22Rv1 (cell line): ENCODE results near the gene GDI1.

Source experiments
- H3K27ac ChIP-seq: fragments of 450-650 bp; 2 replicates; pipeline ENCODE4 v1.5.1; 2017
- ZFX ChIP-seq: fragments of 450-650 bp; IDR thresholded peaks from 2 replicates; pipeline ENCODE4 v1.6.1; 2017; ENCODE audit warnings: antibody characterized with exemption, borderline replicate concordance
- TF ChIP-seq, protein P1 (sequence below): fragments of 450-650 bp; IDR thresholded peaks from 2 replicates; pipeline ENCODE4 v1.5.1; 2017; ENCODE audit warnings: mild to moderate bottlenecking

The GDI1 gene

DNA sequence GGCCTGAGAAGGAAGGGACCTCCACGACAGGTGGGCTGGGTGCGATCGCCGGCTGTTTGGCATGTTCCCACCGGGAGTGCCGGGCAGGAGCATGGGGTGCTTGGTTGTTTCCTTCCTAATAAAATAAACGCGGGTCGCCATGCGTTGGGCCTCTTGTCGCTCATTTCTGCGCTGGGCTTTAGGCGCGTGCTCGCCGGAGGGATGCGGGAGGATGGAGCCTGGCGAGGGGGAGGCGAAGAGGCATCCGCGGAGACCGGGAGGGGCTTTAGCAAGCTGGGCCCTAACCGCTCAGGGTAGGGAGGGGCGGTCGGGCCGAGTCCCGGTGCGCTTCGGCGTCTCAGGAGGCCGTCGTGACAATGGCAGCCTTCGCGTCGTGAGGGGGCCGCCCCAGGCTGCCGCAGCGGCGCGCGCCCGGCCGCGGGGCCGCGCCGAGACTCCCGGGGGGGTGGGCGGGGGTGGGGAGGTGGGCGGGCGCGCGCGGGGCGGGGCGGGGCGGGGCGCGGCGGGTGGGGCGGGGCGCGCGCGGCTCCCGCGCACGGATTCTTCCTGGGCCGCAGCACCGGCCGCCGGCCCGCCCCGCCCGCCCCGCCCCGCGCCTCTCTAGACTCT is 476 bp upstream of the GDI1 start:
- TF ChIP-seq, protein P1, sequence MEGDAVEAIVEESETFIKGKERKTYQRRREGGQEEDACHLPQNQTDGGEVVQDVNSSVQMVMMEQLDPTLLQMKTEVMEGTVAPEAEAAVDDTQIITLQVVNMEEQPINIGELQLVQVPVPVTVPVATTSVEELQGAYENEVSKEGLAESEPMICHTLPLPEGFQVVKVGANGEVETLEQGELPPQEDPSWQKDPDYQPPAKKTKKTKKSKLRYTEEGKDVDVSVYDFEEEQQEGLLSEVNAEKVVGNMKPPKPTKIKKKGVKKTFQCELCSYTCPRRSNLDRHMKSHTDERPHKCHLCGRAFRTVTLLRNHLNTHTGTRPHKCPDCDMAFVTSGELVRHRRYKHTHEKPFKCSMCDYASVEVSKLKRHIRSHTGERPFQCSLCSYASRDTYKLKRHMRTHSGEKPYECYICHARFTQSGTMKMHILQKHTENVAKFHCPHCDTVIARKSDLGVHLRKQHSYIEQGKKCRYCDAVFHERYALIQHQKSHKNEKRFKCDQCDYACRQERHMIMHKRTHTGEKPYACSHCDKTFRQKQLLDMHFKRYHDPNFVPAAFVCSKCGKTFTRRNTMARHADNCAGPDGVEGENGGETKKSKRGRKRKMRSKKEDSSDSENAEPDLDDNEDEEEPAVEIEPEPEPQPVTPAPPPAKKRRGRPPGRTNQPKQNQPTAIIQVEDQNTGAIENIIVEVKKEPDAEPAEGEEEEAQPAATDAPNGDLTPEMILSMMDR: no peak
- TF ChIP-seq ZFX: no peak
- peak overlapping the region; percentile 69 for H3K27ac ChIP-seq

DNA sequence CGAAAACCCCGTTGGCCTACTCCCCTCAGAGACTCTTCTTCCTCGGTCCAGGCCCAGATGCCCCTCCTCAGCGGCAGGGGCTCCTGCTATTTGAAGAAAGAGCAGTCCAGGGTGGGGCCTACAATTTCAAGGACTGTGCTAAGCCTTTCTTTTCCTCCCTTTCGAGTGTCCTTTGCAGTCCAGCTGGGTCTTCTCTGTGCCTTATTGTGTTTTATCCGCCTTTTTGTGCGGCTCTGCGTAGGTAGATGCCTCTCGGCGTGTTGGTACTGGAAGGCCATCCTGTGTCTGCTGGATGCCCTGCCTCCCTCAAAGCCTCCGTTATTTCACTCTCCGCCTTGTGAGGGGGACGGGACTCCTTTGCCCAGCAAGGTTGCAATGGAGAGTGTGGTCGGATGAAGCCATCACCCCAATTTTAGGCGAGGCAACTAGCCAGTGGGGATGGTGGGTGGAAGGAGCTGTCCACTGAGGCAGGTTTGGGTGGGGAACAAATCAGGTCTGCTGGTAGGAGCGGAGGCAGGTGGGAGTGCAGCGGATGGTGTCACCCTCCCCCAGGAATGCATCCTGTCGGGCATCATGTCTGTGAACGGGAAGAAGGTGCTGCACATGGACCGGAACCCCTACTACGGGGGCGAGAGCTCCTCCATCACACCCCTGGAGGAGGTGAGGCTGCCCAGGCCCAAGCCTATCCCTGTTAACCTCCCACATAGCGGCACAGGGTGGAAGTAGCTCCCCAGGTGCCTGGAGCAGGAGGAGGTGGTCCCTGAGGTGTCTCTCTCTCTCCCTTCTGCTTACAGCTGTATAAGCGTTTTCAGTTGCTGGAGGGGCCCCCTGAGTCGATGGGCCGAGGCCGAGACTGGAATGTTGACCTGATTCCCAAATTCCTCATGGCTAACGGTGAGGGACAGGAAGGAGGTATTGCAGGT is 1.3 kb downstream of the GDI1 start:
- H3K27ac ChIP-seq: peak overlapping the region; percentile 69

DNA sequence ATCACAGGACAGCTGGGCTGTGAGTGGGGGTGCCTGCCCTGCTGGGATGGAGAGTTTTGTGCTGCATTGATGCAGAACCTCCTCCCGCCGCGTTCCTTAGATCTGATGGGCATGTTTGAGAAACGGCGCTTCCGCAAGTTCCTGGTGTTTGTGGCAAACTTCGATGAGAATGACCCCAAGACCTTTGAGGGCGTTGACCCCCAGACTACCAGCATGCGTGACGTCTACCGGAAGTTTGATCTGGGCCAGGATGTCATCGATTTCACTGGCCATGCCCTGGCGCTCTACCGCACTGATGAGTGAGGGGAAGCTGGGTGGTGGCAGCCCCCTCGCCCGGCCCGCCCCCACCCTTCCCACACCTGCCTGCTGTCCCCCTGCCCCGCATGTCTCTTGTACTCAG is 2.9 kb downstream of the GDI1 start:
- H3K27ac ChIP-seq: no peak overlapping the region
- TF ChIP-seq ZFX: no peak
- TF ChIP-seq, protein P1: no peak

More for the DNA sequence above, 1.3 kb downstream of the GDI1 start:
- TF ChIP-seq, protein P1: no peak
- TF ChIP-seq ZFX: no peak

DNA sequence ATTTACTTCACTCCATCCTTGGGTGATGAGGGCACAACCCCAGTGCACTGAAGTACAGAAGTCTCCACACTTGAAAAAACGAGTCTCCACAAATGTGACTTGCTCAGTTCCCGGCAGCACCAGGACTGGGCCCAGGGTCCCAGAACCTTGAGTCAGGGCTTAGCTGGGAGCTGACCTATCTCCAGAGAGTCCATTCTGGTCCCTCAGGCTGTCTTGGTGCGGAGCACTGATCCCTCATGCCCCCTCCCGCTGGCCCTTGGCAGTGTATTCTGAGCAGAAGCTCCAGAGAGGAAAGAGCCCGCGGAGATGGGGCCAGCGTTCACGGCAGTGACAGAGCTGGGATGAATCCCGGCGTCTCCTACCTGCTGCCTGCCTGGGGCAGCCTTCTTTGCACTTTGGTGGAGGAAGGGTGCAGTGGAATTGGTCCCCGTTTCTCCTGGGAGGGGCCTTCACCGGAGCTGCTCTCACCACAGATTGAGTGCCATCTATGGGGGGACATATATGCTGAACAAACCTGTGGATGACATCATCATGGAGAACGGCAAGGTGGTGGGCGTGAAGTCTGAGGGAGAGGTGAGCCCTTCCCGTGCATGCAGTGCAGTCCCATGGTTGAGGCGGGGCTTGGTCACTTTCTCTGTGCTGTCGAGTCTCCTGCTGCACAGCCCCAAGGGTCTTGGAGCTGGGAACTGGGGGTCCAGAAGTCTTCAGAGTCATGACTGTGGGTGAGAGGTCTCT is 3.8 kb downstream of the GDI1 start:
- no peak for TF ChIP-seq ZFX
- TF ChIP-seq, protein P1: no peak
- no peak overlapping the region for H3K27ac ChIP-seq

DNA sequence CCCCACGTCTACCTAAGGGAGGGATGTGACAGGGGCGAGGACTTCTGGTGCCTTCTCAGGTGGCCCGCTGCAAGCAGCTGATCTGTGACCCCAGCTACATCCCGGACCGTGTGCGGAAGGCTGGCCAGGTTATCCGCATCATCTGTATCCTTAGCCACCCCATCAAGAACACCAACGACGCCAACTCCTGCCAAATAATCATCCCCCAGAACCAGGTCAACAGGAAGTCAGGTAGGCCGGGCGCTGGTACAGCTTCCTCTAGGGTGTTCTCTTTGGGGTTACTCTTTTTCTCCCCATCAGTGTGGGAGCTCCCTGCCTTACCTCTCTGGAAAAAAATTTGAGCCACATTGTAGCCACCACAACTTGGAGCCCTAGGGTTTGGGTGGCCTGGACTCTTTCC is 4.6 kb downstream of the GDI1 start:
- TF ChIP-seq, protein P1: no peak
- no peak for TF ChIP-seq ZFX
- no peak overlapping the region for H3K27ac ChIP-seq

DNA sequence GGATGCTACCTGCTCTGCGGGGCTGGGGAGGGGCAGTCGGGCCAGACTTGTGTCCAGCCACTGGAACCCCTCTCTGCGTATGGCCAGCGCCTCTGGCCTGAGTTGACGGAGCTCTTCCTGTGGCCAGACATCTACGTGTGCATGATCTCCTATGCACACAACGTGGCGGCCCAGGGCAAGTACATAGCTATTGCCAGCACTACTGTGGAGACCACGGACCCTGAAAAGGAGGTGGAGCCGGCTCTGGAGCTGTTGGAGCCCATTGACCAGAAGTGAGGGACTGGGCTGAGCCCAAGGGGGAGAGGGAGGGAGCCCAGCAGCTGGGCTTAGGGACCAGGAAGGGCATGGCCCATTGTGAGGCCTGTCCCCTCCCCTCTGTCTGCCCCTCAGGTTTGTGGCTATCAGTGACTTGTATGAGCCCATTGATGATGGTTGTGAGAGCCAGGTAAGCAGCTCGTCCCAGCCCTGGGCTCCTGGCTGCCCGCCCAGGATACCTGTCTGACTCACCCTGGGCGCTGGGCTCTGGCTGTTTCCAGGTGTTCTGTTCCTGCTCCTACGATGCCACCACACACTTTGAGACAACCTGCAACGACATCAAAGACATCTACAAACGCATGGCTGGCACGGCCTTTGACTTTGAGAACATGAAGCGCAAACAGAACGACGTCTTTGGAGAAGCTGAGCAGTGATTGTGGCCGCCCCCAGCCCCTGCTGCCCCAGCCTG is 5.2 kb downstream of the GDI1 start:
- no peak overlapping the region for H3K27ac ChIP-seq
- TF ChIP-seq ZFX: no peak
- TF ChIP-seq, protein P1: no peak
